Right lobe of liver (tissue), 6 donors: ENCODE data around the gene NKAIN1. TPM values are rescaled to one million over a fixed set of nuclear protein-coding genes. Genes with fewer than 3 reads are reported as not detected.

Experiments
- ATAC-seq, 4 donors: fragments of 200-7000 bp; cut with Tn5 transposase; one replicate each; pipeline ENCODE4 v1.9.1; 2020; ENCODE audit warnings: mild to moderate bottlenecking in 4 of 4, moderate library complexity in 4 of 4
- DNase-seq, 3 donors: peaks; one replicate each; pipeline ENCODE4 v3.0.0-alpha.2; 2020
- H3K27ac ChIP-seq, 3 donors: fragments of 200-600 bp; one replicate each; pipeline ENCODE4 v1.8.0; 2022
- H3K27me3 ChIP-seq, 2 donors: fragments of 200-600 bp; one replicate each; pipeline ENCODE4 v1.8.0; 2022
- H3K36me3 ChIP-seq, 4 donors: fragments of 200-600 bp; sonication (generic) in 1 of 4; one replicate each; pipeline versions ENCODE4 v1.5.1 to v1.8.0; 2017 to 2022; ENCODE audit warnings: control low read depth in 1 of 4
- H3K4me1 ChIP-seq, 4 donors: fragments of 200-600 bp; sonication (generic) in 1 of 4; one replicate each; pipeline versions ENCODE4 v1.5.1 to v1.8.0; 2017 to 2022; ENCODE audit warnings: control low read depth in 1 of 4
- H3K4me3 ChIP-seq, 3 donors: fragments of 200-600 bp; one replicate each; pipeline ENCODE4 v1.8.0; 2022
- H3K9me3 ChIP-seq, 4 donors: fragments of 200-600 bp; sonication (generic) in 1 of 4; one replicate each; pipeline versions ENCODE4 v1.5.1 to v1.8.0; 2017 to 2022; ENCODE audit warnings: control low read depth in 1 of 4
- CTCF ChIP-seq, 4 donors: fragments of 200-600 bp in 3 of 4; fragments of 450-650 bp in 1 of 4; IDR thresholded peaks; one replicate each; pipeline versions ENCODE4 v1.5.1 to v1.8.0; 2016 to 2022; ENCODE audit warnings: antibody characterized with exemption in 4 of 4, mild to moderate bottlenecking in 2 of 4
- POLR2A ChIP-seq: fragments of 450-650 bp; IDR thresholded peaks from one replicate; pipeline ENCODE4 v1.6.1; 2017; ENCODE audit warnings: antibody characterized with exemption, mild to moderate bottlenecking
- WGBS: methylation state at CpG from one replicate; pipeline ENCODE4 v1.1.6; 2018; ENCODE audit warnings: low coverage, low lambda C conversion rate; ENCODE audit not compliant: insufficient coverage; ENCODE audit errors: missing lambda C conversion rate; 5-methylcytosine and 5-hydroxymethylcytosine counted together
- intact Hi-C, 2 donors: fragments of 100-400 bp; cut with DNase I; formaldehyde crosslinking; loops; one replicate each; pipeline versions ENCODE4 v1.11.2 to v1.14.1; 2022
- total RNA-seq, 6 experiments: library from RNA; depleted of rRNA in 2 of 6; stranded (reverse); fragments of >200 nt in 2 of 6; fragmentation: NEBNext Ultra II Directional in 3 of 6; extraction: Animal tissue kit (Norgen Biotek cat#: 25700) in 3 of 6; gene quantifications; one replicate each; pipeline versions ENCODE4 v1.1.0 to v1.2.4, GENCODE V29; 2016 to 2023
- donor health status: DM: no; HTN: yes; CAD: no.
- donor health status: DM: no; HTN: no; CAD: no.
- donor health status: DM: no; HTN: no; CAD: no.
- donor health status: DM: no; HTN: yes; CAD: no.
- donor health status: DM: no; HTN: yes; CAD: no.

The NKAIN1 gene
- total RNA-seq, 6 experiments from 2014 or later = not detected

- DNase-seq (no peak), ATAC-seq (no peak)
- Histone ChIP-seq H3K4me3 (no peak overlapping the region), H3K36me3 (no peaks in the 10 kb centered on the region), H3K27ac (no peak overlapping the region), H3K9me3 (no peaks in the 10 kb centered on the region), H3K27me3 (no peaks in the 10 kb centered on the region), H3K4me1 (no peaks in the 10 kb centered on the region)
- 97% methylated on average over 3 of the region's 5 CpGs for WGBS
- TF ChIP-seq CTCF (IDR thresholded peaks at IDR 0.05) = no peak
- TF ChIP-seq POLR2A = no peak
- intact Hi-C loops = no loop called here
These were observed 32.1 kb downstream of the NKAIN1 start for GRCh38 chr1:31207569-31207968.

GRCh38 chr1:31207046-31207445 lies 32.6 kb downstream of the NKAIN1 start:
- no peaks in the 10 kb centered on the region for H3K4me1 ChIP-seq
- no peak overlapping the region for H3K4me3 ChIP-seq
- no peaks in the 10 kb centered on the region for H3K36me3 ChIP-seq
- H3K27ac ChIP-seq = no peak overlapping the region
- TF ChIP-seq POLR2A = no peak
- no peak for TF ChIP-seq CTCF (IDR thresholded peaks at IDR 0.05)
- DNase-seq (no peak), ATAC-seq (no peak)
- intact Hi-C loops = no loop called here
- WGBS = 79% methylated on average over 3 of the region's 3 CpGs
- no peaks in the 10 kb centered on the region for H3K27me3 ChIP-seq
- H3K9me3 ChIP-seq = no peaks in the 10 kb centered on the region

GRCh38 chr1:31203215-31203614 lies 36.5 kb downstream of the NKAIN1 start:
- H3K4me1 ChIP-seq = no peaks in the 10 kb centered on the region
- WGBS = 82% methylated on average over 9 of the region's 10 CpGs
- TF ChIP-seq POLR2A = no peak
- no peak for TF ChIP-seq CTCF (IDR thresholded peaks at IDR 0.05)
- no peak overlapping the region for H3K4me3 ChIP-seq
- H3K36me3 ChIP-seq = no peaks in the 10 kb centered on the region
- DNase-seq (no peak), ATAC-seq (no peak)
- intact Hi-C loops = no loop called here
- no peaks in the 10 kb centered on the region for H3K27me3 ChIP-seq
- H3K9me3 ChIP-seq = no peaks in the 10 kb centered on the region
- H3K27ac ChIP-seq = no peak overlapping the region

- Histone ChIP-seq H3K27ac (no peak overlapping the region), H3K4me1 (no peaks in the 10 kb centered on the region), H3K9me3 (no peaks in the 10 kb centered on the region), H3K27me3 (no peaks in the 10 kb centered on the region), H3K4me3 (no peak overlapping the region), H3K36me3 (no peaks in the 10 kb centered on the region)
- intact Hi-C loops = no loop called here
- ATAC-seq (no peak), DNase-seq (no peak)
- WGBS = 0% methylated on average over 1 of the region's 5 CpGs
- no peak for TF ChIP-seq CTCF (IDR thresholded peaks at IDR 0.05)
- TF ChIP-seq POLR2A = no peak
These were observed 37.7 kb downstream of the NKAIN1 start for GRCh38 chr1:31201931-31202360.

GRCh38 chr1:31199949-31200348 lies 39.7 kb downstream of the NKAIN1 start:
- no peaks in the 10 kb centered on the region for H3K9me3 ChIP-seq
- H3K4me3 ChIP-seq = no peak overlapping the region
- H3K27me3 ChIP-seq = no peaks in the 10 kb centered on the region
- intact Hi-C loops = no loop called here
- H3K27ac ChIP-seq = no peak overlapping the region
- ATAC-seq = no peak
- TF ChIP-seq POLR2A = no peak
- no peak for TF ChIP-seq CTCF (IDR thresholded peaks at IDR 0.05)
- no peak for DNase-seq
- H3K4me1 ChIP-seq = no peaks in the 10 kb centered on the region
- 49% methylated on average over 20 of the region's 22 CpGs for WGBS
- no peaks in the 10 kb centered on the region for H3K36me3 ChIP-seq
